GM12878 (cell line): ENCODE measurements around the gene WDR18. TPM values are rescaled to one million over a fixed set of nuclear protein-coding genes. Genes with fewer than 3 reads are reported as not detected.

Experiments
- ASH2L ChIP-seq: fragments of 300-600, 200-600 bp; sonication (generic); IDR thresholded peaks from 2 replicates; pipeline ENCODE4 v1.6.1; 2017; ENCODE audit warnings: low read depth, mild to moderate bottlenecking, borderline replicate concordance
- FOXK2 ChIP-seq: fragments of 450-650 bp; IDR thresholded peaks from 2 replicates; pipeline ENCODE4 v1.6.1; 2017; ENCODE audit warnings: mild to moderate bottlenecking, moderate library complexity
- HDGF ChIP-seq: fragments of 450-650 bp; IDR thresholded peaks from 2 replicates; pipeline ENCODE4 v1.6.1; 2016; ENCODE audit warnings: antibody characterized with exemption
- IKZF1 ChIP-seq: fragments of 450-650 bp; conservative IDR thresholded peaks from 2 replicates; pipeline ENCODE4 v1.6.1; 2017; ENCODE audit warnings: antibody characterized with exemption, mild to moderate bottlenecking
- IKZF2 ChIP-seq, 2 experiments: fragments of 450-650 bp; IDR thresholded peaks; 2 replicates each; pipeline ENCODE4 v1.6.1; 2017; ENCODE audit warnings: mild to moderate bottlenecking in 2 of 2, moderate library complexity in 2 of 2
- IRF3 ChIP-seq: fragments of 450-650 bp; IDR thresholded peaks from 2 replicates; pipeline ENCODE4 v1.6.1; 2014; ENCODE audit warnings: mild to moderate bottlenecking
- MEF2B ChIP-seq: fragments of 450-650 bp; IDR thresholded peaks from 2 replicates; pipeline ENCODE4 v1.6.1; 2018; ENCODE audit warnings: mild to moderate bottlenecking, moderate library complexity; ENCODE audit not compliant: partially characterized antibody, poor library complexity, severe bottlenecking
- MLLT1 ChIP-seq: fragments of 450-650 bp; IDR thresholded peaks from 2 replicates; pipeline ENCODE4 v1.6.1; 2016; ENCODE audit warnings: mild to moderate bottlenecking
- MTA2 ChIP-seq: fragments of 450-650 bp; IDR thresholded peaks from 2 replicates; pipeline ENCODE4 v1.6.1; 2016; ENCODE audit warnings: low read depth, mild to moderate bottlenecking, moderate library complexity
- MXI1 ChIP-seq: fragments of 150-350 bp; IDR thresholded peaks from 2 replicates; pipeline ENCODE4 v1.6.1; 2011; ENCODE audit warnings: low read depth, mild to moderate bottlenecking, inconsistent platforms, low read length, improper control_type of control experiment
- NR2F1 ChIP-seq: fragments of 450-650 bp; conservative IDR thresholded peaks from 2 replicates; pipeline ENCODE4 v1.6.1; 2017; ENCODE audit warnings: mild to moderate bottlenecking
- POLR2AphosphoS5 ChIP-seq: IDR thresholded peaks from 2 replicates; pipeline ENCODE4 v1.6.1; 2011; ENCODE audit warnings: mild to moderate bottlenecking, low read length, inconsistent platforms
- RAD21 ChIP-seq: IDR thresholded peaks from 2 replicates; pipeline ENCODE4 v1.6.1; 2011; ENCODE audit warnings: mild to moderate bottlenecking, low read depth, low read length, moderate library complexity; ENCODE audit not compliant: insufficient read depth
- STAT3 ChIP-seq: IDR thresholded peaks from 2 replicates; pipeline ENCODE4 v1.6.1; 2011; ENCODE audit warnings: low read depth, low read length, improper control_type of control experiment
- TCF12 ChIP-seq: IDR thresholded peaks from 2 replicates; pipeline ENCODE4 v1.6.1; 2011; ENCODE audit warnings: low read depth, mild to moderate bottlenecking, low read length
- ZNF274 ChIP-seq: IDR thresholded peaks from one replicate; pipeline ENCODE4 v1.8.0; 2011; ENCODE audit not compliant: insufficient read length, insufficient read depth
- ZNF384 ChIP-seq: IDR thresholded peaks from 2 replicates; pipeline ENCODE4 v1.6.1; 2012; ENCODE audit warnings: low read depth, mild to moderate bottlenecking, low read length, improper control_type of control experiment, borderline replicate concordance
- polyA plus RNA-seq, 11 experiments: library from polyadenylated mRNA; depleted of rRNA in 4 of 11; unstranded in 6 of 11; stranded (reverse) in 5 of 11; fragments of >200 nt; fragmentation: Nextera tagmentation in 4 of 11; fragmentation: Illumina TruSeq in 1 of 11; extraction: Ambion mirVana in 4 of 11; extraction: Trizol in 1 of 11; gene quantifications; 1 replicate in 1 of 11; 2 replicates in 10 of 11; pipeline versions ENCODE4 v1.2.1 to v1.2.3, GENCODE V29; 2011 to 2016; ENCODE audit warnings: inconsistent platforms in 2 of 11, missing spikeins in 2 of 11, low read depth in 1 of 11
- total RNA-seq, 4 experiments: library from RNA; depleted of rRNA in 3 of 4; stranded (reverse); fragments of >200 nt in 3 of 4; fragmentation: Illumina TruSeq in 1 of 4; extraction: Trizol in 1 of 4; gene quantifications; 2 replicates each; pipeline versions ENCODE4 v1.2.1 to v1.2.3, GENCODE V29; 2013 to 2021
- TF ChIP-seq, protein P1 (sequence below): fragments of 450-650 bp; formaldehyde crosslinking; IDR thresholded peaks from 2 replicates; pipeline ENCODE4 v1.5.0; 2022; ENCODE audit warnings: mild to moderate bottlenecking, missing genetic modification characterization
- TF ChIP-seq, protein P2 (sequence below): IDR thresholded peaks from 2 replicates; pipeline ENCODE4 v1.6.1; 2012; ENCODE audit warnings: low read depth, low read length, improper control_type of control experiment
- TF ChIP-seq, protein P3 (sequence below): fragments of 450-650 bp; conservative IDR thresholded peaks from 2 replicates; pipeline ENCODE4 v1.6.1; 2017; ENCODE audit warnings: mild to moderate bottlenecking, moderate library complexity
- TF ChIP-seq, protein P4 (sequence below): fragments of 450-650 bp; IDR thresholded peaks from 2 replicates; pipeline ENCODE4 v1.6.1; 2017; ENCODE audit warnings: borderline replicate concordance

Gene WDR18
- total and polyA plus RNA-seq, 10 of the 15 experiments (the other 5 are each of a cell fraction or from before 2014, with no cell fraction given) = 3.0 to 206 (median 62.3) TPM

DNA sequence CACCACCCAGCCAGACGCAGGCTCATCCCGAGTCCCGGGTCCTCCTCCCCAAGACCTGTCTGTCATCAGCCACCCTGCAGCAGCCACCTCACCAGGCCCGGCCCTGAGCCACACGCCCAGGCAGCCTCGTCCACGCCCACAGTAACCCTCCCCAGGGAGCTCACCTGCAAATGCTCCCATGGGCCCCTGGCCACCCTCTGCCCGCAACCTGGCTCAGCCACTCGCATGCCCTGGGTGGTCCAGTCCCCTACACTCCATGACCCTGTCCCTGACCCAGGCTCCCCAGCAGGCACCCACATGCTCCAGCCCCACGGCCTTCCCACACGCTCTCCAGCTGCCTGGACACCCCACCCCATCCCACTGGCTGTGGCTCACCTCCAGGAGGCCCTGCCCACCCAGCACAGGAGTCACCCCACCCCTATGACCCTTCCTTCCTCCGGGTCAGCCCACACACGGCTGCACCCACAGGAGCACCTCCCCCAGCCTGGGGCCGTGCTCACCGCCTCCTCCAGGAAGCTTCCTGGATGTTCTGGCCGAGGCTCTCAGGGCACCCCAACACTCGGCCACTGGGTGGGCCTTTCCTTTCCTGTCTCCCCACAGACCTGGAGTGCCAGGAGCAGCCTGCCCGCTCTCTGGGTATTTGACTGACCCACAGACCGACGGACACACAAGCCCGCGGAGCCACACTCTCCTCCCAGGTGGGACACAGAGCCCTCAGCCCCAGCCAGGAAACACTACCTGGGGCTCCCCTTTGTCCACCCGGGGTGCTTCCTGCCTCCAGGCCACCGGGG is 33.2 kb downstream of the WDR18 start (continued):
- TF ChIP-seq, protein P1, sequence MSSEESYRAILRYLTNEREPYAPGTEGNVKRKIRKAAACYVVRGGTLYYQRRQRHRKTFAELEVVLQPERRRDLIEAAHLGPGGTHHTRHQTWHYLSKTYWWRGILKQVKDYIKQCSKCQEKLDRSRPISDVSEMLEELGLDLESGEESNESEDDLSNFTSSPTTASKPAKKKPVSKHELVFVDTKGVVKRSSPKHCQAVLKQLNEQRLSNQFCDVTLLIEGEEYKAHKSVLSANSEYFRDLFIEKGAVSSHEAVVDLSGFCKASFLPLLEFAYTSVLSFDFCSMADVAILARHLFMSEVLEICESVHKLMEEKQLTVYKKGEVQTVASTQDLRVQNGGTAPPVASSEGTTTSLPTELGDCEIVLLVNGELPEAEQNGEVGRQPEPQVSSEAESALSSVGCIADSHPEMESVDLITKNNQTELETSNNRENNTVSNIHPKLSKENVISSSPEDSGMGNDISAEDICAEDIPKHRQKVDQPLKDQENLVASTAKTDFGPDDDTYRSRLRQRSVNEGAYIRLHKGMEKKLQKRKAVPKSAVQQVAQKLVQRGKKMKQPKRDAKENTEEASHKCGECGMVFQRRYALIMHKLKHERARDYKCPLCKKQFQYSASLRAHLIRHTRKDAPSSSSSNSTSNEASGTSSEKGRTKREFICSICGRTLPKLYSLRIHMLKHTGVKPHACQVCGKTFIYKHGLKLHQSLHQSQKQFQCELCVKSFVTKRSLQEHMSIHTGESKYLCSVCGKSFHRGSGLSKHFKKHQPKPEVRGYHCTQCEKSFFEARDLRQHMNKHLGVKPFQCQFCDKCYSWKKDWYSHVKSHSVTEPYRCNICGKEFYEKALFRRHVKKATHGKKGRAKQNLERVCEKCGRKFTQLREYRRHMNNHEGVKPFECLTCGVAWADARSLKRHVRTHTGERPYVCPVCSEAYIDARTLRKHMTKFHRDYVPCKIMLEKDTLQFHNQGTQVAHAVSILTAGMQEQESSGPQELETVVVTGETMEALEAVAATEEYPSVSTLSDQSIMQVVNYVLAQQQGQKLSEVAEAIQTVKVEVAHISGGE (CRISPR knock-in tag) = no peak
- TF ChIP-seq HDGF (peak; percentile 74; the same call in 1 of the 2 replicates), IKZF2 (IDR thresholded peaks at IDR 0.05) (no peak), MTA2 (no peak), ZNF384 (no peak), RAD21 (no peak), POLR2AphosphoS5 (peak; percentile 50; the same call in 1 of the 2 replicates), ZNF274 (no peak), TCF12 (no peak), MEF2B (peak; percentile 89), IRF3 (no peak), ASH2L (no peak), FOXK2 (no peak), NR2F1 (peak; percentile 67), MLLT1 (no peak), MXI1 (no peak), STAT3 (no peak), IKZF1 (0 out of 2 replicates have a peak, but pooled peaks have one; percentile 14)
- TF ChIP-seq, protein P2, sequence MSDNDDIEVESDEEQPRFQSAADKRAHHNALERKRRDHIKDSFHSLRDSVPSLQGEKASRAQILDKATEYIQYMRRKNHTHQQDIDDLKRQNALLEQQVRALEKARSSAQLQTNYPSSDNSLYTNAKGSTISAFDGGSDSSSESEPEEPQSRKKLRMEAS = no peak
- TF ChIP-seq, protein P3, sequence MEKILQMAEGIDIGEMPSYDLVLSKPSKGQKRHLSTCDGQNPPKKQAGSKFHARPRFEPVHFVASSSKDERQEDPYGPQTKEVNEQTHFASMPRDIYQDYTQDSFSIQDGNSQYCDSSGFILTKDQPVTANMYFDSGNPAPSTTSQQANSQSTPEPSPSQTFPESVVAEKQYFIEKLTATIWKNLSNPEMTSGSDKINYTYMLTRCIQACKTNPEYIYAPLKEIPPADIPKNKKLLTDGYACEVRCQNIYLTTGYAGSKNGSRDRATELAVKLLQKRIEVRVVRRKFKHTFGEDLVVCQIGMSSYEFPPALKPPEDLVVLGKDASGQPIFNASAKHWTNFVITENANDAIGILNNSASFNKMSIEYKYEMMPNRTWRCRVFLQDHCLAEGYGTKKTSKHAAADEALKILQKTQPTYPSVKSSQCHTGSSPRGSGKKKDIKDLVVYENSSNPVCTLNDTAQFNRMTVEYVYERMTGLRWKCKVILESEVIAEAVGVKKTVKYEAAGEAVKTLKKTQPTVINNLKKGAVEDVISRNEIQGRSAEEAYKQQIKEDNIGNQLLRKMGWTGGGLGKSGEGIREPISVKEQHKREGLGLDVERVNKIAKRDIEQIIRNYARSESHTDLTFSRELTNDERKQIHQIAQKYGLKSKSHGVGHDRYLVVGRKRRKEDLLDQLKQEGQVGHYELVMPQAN = no peak
- TF ChIP-seq, protein P4, sequence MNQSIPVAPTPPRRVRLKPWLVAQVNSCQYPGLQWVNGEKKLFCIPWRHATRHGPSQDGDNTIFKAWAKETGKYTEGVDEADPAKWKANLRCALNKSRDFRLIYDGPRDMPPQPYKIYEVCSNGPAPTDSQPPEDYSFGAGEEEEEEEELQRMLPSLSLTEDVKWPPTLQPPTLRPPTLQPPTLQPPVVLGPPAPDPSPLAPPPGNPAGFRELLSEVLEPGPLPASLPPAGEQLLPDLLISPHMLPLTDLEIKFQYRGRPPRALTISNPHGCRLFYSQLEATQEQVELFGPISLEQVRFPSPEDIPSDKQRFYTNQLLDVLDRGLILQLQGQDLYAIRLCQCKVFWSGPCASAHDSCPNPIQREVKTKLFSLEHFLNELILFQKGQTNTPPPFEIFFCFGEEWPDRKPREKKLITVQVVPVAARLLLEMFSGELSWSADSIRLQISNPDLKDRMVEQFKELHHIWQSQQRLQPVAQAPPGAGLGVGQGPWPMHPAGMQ = no peak
